Glutamatergic neuron (in vitro differentiated cells): Measurements from ENCODE around the gene MYO1D. TPM values are rescaled to one million over a fixed set of nuclear protein-coding genes. Genes with fewer than 3 reads are reported as not detected.

Experiments
- DNase-seq: peaks from one replicate; pipeline ENCODE4 v3.0.0; 2022
- H3K27ac Mint-ChIP-seq: one replicate; pipeline ENCODE4 v1.8.0; 2020; ENCODE audit warnings: mild to moderate bottlenecking, mixed read lengths, inconsistent platforms; ENCODE audit not compliant: unreplicated experiment
- H3K27me3 Mint-ChIP-seq: one replicate; pipeline ENCODE4 v1.8.0; 2020; ENCODE audit warnings: mild to moderate bottlenecking, moderate library complexity, mixed read lengths, inconsistent platforms; ENCODE audit not compliant: unreplicated experiment
- H3K36me3 Mint-ChIP-seq: one replicate; pipeline ENCODE4 v1.8.0; 2020; ENCODE audit warnings: mild to moderate bottlenecking, mixed read lengths, inconsistent platforms; ENCODE audit not compliant: unreplicated experiment
- H3K4me1 Mint-ChIP-seq: one replicate; pipeline ENCODE4 v1.8.0; 2020; ENCODE audit warnings: mild to moderate bottlenecking, low read depth, mixed read lengths, inconsistent platforms; ENCODE audit not compliant: unreplicated experiment
- H3K4me3 Mint-ChIP-seq: one replicate; pipeline ENCODE4 v1.8.0; 2020; ENCODE audit warnings: mild to moderate bottlenecking, mixed read lengths, inconsistent platforms; ENCODE audit not compliant: unreplicated experiment
- H3K9me3 Mint-ChIP-seq: one replicate; pipeline ENCODE4 v1.8.0; 2020; ENCODE audit warnings: mild to moderate bottlenecking, moderate library complexity, mixed read lengths, inconsistent platforms; ENCODE audit not compliant: unreplicated experiment
- total RNA-seq: library from RNA; stranded (reverse); fragmentation: NEBNext Ultra II Directional; extraction: Animal tissue kit (Norgen Biotek cat#: 25700); gene quantifications from one replicate; pipeline ENCODE4 v1.2.1, GENCODE V29; 2021; ENCODE audit not compliant: unreplicated experiment
- TF ChIP-seq, protein P1 (sequence below): fragments of 200-600 bp; sonication (generic); IDR thresholded peaks from one replicate; pipeline ENCODE4 v1.5.0; 2021; ENCODE audit not compliant: partially characterized antibody, unreplicated experiment

The MYO1D gene
- total RNA-seq, 1 donor from 2014 or later = 5.3 TPM

DNA sequence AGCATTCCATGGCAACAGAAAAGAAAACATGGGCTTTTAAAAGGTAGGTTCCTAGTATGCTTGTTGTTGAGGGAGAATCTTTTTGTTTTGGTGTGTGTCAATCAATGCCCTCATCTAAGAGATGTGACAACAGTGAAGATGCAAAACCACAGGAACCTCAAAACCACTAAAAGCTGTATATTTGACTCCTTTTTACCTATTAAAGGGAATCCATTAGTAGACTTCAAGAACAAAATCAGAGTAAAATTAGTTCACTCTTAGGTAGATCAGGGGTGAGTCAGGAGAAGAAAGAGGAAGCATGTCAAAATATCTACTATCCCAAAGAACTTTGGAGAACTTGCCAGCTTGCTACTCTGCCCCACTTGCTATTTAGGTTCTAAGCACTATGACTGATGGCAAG lies 301.1 kb downstream of the MYO1D start:
- DNase-seq = no peak
- Mint-ChIP-seq H3K27me3 (peaks cover 4% of the 10 kb centered on the region), H3K4me1 (peaks cover 9% of the 10 kb centered on the region), H3K36me3 (peaks cover 3% of the 10 kb centered on the region), H3K27ac (no peak overlapping the region), H3K9me3 (no peaks in the 10 kb centered on the region), H3K4me3 (no peak overlapping the region)
- TF ChIP-seq, protein P1, sequence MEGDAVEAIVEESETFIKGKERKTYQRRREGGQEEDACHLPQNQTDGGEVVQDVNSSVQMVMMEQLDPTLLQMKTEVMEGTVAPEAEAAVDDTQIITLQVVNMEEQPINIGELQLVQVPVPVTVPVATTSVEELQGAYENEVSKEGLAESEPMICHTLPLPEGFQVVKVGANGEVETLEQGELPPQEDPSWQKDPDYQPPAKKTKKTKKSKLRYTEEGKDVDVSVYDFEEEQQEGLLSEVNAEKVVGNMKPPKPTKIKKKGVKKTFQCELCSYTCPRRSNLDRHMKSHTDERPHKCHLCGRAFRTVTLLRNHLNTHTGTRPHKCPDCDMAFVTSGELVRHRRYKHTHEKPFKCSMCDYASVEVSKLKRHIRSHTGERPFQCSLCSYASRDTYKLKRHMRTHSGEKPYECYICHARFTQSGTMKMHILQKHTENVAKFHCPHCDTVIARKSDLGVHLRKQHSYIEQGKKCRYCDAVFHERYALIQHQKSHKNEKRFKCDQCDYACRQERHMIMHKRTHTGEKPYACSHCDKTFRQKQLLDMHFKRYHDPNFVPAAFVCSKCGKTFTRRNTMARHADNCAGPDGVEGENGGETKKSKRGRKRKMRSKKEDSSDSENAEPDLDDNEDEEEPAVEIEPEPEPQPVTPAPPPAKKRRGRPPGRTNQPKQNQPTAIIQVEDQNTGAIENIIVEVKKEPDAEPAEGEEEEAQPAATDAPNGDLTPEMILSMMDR = no peak

DNA sequence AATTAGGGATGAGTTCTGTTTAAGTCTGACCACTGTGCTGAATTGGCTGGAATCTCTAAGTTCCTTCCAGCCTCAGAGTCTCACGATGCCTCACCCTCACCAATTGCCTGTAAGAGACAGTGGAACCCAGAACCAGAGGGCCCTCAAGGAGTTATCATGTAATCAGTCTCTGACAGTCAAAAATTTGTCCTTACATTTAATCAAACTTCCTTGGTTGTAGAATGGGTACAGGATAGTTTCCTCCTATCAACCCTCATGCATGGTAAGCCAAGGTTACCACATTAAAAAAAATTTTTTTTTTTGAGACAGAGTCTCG lies 306.9 kb downstream of the MYO1D start:
- H3K27me3 Mint-ChIP-seq = peaks cover 4% of the 10 kb centered on the region
- DNase-seq = no peak
- H3K4me3 Mint-ChIP-seq = no peak overlapping the region
- H3K4me1 Mint-ChIP-seq = peaks cover 13% of the 10 kb centered on the region
- TF ChIP-seq, protein P1 = no peak
- no peak overlapping the region for H3K27ac Mint-ChIP-seq
- H3K9me3 Mint-ChIP-seq = no peaks in the 10 kb centered on the region
- peaks cover 5% of the 10 kb centered on the region for H3K36me3 Mint-ChIP-seq

DNA sequence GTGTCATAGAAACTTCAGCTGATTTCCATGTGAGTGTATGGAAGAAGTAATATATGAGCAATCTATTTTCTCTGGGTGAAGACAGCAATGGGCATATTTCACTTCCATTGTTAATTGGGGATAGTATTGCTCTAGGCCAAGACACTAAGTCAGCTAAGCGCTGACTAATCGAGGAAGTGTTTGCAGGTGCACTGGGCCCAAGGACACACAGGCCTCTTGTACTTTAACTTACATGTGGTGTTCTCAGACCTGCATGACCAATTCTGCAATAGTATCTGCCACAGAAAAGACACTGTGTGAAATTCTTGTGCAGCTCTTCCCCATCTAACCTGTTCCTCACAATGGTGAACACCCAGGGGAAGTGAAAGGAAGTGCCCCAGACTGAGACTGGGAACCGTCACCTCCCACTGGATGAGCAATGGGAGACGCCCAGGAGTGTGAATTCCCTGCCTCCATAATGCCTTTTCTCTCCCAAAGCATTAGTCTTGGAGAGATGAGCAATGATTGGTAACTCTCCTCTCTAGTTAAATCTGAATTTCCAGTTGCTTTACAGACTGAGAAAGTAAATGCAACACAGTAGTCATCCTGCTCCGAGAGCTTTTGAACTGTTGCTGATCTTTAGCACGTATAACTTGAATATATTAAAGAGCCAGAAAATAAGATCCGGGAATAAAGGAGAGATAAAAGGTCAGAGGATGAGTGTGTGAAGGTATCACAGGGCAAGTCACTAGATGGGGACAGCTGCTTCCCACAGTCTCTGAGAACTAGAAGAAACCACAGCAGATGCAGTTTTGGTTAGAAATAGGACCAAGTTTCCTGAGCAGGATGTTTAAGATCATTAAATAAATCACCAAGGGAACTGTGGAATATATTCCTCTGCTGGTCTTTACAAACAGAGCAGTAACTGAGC lies 307.5 kb downstream of the MYO1D start:
- Mint-ChIP-seq H3K36me3 (peaks cover 5% of the 10 kb centered on the region), H3K9me3 (no peaks in the 10 kb centered on the region), H3K4me1 (peaks cover 13% of the 10 kb centered on the region), H3K27me3 (peaks cover 4% of the 10 kb centered on the region), H3K27ac (no peak overlapping the region), H3K4me3 (no peak overlapping the region)
- TF ChIP-seq, protein P1 = no peak
- DNase-seq = no peak

DNA sequence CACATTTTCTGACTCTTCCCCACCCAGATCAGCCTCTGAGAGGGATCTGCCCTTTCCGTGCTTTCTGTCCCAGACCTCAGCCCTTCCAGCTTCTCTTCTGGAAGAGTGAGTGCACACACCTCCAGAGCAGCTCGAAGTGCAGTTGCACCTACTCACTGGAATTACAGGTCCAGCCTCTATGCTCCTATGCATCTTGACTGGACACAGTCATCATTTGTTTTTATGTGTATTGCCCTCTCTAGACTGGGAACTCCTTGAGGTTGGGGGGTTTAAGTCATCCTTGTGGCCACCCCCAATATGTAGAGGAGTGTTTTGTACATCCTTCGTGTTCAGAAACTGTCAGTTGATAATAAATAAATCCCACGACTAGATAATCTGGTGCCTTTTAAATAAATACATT lies 308.2 kb downstream of the MYO1D start:
- Mint-ChIP-seq H3K36me3 (peaks cover 5% of the 10 kb centered on the region), H3K27ac (no peak overlapping the region), H3K4me3 (no peak overlapping the region), H3K27me3 (peaks cover 4% of the 10 kb centered on the region), H3K4me1 (peaks cover 13% of the 10 kb centered on the region), H3K9me3 (no peaks in the 10 kb centered on the region)
- DNase-seq = no peak
- TF ChIP-seq, protein P1 = no peak

DNA sequence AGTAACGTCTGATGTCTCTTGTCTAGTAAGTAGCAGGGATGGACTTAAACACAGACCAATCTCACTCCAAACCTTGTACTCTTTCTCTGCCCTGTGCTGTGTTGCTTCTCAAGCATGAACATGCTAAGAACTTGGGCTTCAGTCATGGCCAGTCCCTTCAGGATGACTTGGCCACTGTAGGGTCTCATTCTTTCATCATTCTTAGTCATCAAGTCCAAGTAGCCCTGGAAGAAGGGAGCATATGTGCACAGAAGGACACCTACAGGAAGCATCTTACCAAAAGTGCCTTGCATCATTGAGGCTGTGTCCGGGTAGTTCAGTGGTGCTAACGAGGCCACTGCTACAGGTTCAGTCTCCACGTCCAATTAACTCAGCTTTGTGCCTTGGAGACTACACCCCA lies 309.4 kb downstream of the MYO1D start:
- TF ChIP-seq, protein P1 = no peak
- Mint-ChIP-seq H3K9me3 (no peaks in the 10 kb centered on the region), H3K27me3 (peaks cover 4% of the 10 kb centered on the region), H3K4me3 (no peak overlapping the region), H3K36me3 (peaks cover 5% of the 10 kb centered on the region), H3K4me1 (peaks cover 13% of the 10 kb centered on the region), H3K27ac (no peak overlapping the region)
- no peak for DNase-seq
